WTC11 (cell line): ENCODE measurements around the gene CPAMD8.

Source experiments
- CREM ChIP-seq: sonication (generic); formaldehyde crosslinking; IDR thresholded peaks from 2 replicates; pipeline ENCODE4 v1.8.1; 2022; ENCODE audit warnings: mild to moderate bottlenecking, missing genetic modification reagents, moderate library complexity
- CTCF ChIP-seq: fragments of 200-600 bp; IDR thresholded peaks from 2 replicates; pipeline ENCODE4 v1.8.0; 2022; ENCODE audit warnings: antibody characterized with exemption
- ELF4 ChIP-seq: sonication (generic); formaldehyde crosslinking; IDR thresholded peaks from 2 replicates; pipeline ENCODE4 v1.8.1; 2022; ENCODE audit warnings: low read depth, mild to moderate bottlenecking, moderate library complexity, missing genetic modification reagents
- ESRRA ChIP-seq: sonication (generic); formaldehyde crosslinking; IDR thresholded peaks from 2 replicates; pipeline ENCODE4 v1.8.1; 2022; ENCODE audit warnings: mild to moderate bottlenecking, missing genetic modification reagents, borderline replicate concordance
- ETV6 ChIP-seq: sonication (generic); formaldehyde crosslinking; IDR thresholded peaks from 2 replicates; pipeline ENCODE4 v1.8.1; 2022; ENCODE audit warnings: mild to moderate bottlenecking, missing genetic modification reagents
- JUN ChIP-seq: sonication (generic); formaldehyde crosslinking; IDR thresholded peaks from 2 replicates; pipeline ENCODE4 v1.8.0; 2023; ENCODE audit warnings: mild to moderate bottlenecking, missing genetic modification reagents
- KAT7 ChIP-seq: sonication (generic); formaldehyde crosslinking; IDR thresholded peaks from 2 replicates; pipeline ENCODE4 v1.8.1; 2023; ENCODE audit warnings: missing genetic modification reagents, mild to moderate bottlenecking, borderline replicate concordance
- MYBL2 ChIP-seq: sonication (generic); formaldehyde crosslinking; IDR thresholded peaks from 2 replicates; pipeline ENCODE4 v1.8.1; 2023; ENCODE audit warnings: mild to moderate bottlenecking, moderate library complexity, missing genetic modification reagents
- USF1 ChIP-seq: sonication (generic); formaldehyde crosslinking; IDR thresholded peaks from 2 replicates; pipeline ENCODE4 v1.8.0; 2022; ENCODE audit warnings: mild to moderate bottlenecking, missing genetic modification reagents
- TF ChIP-seq, protein P1 (sequence below): sonication (generic); formaldehyde crosslinking; IDR thresholded peaks from 2 replicates; pipeline ENCODE4 v1.8.1; 2023; ENCODE audit warnings: mild to moderate bottlenecking, missing genetic modification reagents, moderate library complexity
- TF ChIP-seq, protein P2 (sequence below): sonication (generic); formaldehyde crosslinking; IDR thresholded peaks from 2 replicates; pipeline ENCODE4 v1.8.0; 2023; ENCODE audit warnings: missing genetic modification reagents, mild to moderate bottlenecking, borderline replicate concordance
- TF ChIP-seq, protein P3 (sequence below): sonication (generic); formaldehyde crosslinking; conservative IDR thresholded peaks from 2 replicates; pipeline ENCODE4 v1.8.1; 2023; ENCODE audit warnings: mild to moderate bottlenecking, low read depth, missing genetic modification reagents, moderate library complexity
- TF ChIP-seq, protein P4 (sequence below): sonication (generic); formaldehyde crosslinking; IDR thresholded peaks from 2 replicates; pipeline ENCODE4 v1.8.0; 2022; ENCODE audit warnings: mild to moderate bottlenecking, missing genetic modification reagents
- TF ChIP-seq, protein P5 (sequence below): sonication (generic); formaldehyde crosslinking; IDR thresholded peaks from 2 replicates; pipeline ENCODE4 v1.8.1; 2022; ENCODE audit warnings: mild to moderate bottlenecking, missing genetic modification reagents, moderate library complexity, borderline replicate concordance

DNA sequence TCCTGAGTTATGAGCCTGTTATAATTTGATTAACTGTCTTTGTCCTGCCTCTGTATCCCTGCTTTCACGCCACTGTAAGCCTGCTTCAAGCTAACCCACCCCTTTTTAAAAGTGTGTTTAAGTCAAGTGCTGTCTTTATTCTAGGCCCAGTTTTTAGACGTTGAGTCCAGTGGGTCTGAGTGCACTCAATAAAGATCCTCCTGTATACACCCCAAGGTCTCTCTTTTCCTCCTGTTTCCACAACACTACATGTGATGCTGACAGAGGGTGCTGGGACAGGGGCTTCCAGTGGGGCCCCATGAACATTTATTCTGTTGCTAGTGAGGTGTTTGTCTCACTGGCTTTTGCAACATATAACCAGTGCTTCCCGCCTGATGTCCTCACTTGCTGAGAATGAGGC lies 144.5 kb downstream of the CPAMD8 start:
- TF ChIP-seq CTCF (no peak), ELF4 (no peak), MYBL2 (CRISPR knock-in tag) (no peak), ETV6 (CRISPR knock-in tag) (no peak), ESRRA (no peak), KAT7 (CRISPR knock-in tag) (no peak), CREM (CRISPR knock-in tag) (no peak), USF1 (CRISPR knock-in tag) (no peak), JUN (no peak)
- TF ChIP-seq, protein P1, sequence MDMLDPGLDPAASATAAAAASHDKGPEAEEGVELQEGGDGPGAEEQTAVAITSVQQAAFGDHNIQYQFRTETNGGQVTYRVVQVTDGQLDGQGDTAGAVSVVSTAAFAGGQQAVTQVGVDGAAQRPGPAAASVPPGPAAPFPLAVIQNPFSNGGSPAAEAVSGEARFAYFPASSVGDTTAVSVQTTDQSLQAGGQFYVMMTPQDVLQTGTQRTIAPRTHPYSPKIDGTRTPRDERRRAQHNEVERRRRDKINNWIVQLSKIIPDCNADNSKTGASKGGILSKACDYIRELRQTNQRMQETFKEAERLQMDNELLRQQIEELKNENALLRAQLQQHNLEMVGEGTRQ = no peak
- TF ChIP-seq, protein P2, sequence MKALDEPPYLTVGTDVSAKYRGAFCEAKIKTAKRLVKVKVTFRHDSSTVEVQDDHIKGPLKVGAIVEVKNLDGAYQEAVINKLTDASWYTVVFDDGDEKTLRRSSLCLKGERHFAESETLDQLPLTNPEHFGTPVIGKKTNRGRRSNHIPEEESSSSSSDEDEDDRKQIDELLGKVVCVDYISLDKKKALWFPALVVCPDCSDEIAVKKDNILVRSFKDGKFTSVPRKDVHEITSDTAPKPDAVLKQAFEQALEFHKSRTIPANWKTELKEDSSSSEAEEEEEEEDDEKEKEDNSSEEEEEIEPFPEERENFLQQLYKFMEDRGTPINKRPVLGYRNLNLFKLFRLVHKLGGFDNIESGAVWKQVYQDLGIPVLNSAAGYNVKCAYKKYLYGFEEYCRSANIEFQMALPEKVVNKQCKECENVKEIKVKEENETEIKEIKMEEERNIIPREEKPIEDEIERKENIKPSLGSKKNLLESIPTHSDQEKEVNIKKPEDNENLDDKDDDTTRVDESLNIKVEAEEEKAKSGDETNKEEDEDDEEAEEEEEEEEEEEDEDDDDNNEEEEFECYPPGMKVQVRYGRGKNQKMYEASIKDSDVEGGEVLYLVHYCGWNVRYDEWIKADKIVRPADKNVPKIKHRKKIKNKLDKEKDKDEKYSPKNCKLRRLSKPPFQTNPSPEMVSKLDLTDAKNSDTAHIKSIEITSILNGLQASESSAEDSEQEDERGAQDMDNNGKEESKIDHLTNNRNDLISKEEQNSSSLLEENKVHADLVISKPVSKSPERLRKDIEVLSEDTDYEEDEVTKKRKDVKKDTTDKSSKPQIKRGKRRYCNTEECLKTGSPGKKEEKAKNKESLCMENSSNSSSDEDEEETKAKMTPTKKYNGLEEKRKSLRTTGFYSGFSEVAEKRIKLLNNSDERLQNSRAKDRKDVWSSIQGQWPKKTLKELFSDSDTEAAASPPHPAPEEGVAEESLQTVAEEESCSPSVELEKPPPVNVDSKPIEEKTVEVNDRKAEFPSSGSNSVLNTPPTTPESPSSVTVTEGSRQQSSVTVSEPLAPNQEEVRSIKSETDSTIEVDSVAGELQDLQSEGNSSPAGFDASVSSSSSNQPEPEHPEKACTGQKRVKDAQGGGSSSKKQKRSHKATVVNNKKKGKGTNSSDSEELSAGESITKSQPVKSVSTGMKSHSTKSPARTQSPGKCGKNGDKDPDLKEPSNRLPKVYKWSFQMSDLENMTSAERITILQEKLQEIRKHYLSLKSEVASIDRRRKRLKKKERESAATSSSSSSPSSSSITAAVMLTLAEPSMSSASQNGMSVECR (CRISPR knock-in tag) = no peak
- TF ChIP-seq, protein P3, sequence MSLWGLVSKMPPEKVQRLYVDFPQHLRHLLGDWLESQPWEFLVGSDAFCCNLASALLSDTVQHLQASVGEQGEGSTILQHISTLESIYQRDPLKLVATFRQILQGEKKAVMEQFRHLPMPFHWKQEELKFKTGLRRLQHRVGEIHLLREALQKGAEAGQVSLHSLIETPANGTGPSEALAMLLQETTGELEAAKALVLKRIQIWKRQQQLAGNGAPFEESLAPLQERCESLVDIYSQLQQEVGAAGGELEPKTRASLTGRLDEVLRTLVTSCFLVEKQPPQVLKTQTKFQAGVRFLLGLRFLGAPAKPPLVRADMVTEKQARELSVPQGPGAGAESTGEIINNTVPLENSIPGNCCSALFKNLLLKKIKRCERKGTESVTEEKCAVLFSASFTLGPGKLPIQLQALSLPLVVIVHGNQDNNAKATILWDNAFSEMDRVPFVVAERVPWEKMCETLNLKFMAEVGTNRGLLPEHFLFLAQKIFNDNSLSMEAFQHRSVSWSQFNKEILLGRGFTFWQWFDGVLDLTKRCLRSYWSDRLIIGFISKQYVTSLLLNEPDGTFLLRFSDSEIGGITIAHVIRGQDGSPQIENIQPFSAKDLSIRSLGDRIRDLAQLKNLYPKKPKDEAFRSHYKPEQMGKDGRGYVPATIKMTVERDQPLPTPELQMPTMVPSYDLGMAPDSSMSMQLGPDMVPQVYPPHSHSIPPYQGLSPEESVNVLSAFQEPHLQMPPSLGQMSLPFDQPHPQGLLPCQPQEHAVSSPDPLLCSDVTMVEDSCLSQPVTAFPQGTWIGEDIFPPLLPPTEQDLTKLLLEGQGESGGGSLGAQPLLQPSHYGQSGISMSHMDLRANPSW = no peak
- TF ChIP-seq, protein P4, sequence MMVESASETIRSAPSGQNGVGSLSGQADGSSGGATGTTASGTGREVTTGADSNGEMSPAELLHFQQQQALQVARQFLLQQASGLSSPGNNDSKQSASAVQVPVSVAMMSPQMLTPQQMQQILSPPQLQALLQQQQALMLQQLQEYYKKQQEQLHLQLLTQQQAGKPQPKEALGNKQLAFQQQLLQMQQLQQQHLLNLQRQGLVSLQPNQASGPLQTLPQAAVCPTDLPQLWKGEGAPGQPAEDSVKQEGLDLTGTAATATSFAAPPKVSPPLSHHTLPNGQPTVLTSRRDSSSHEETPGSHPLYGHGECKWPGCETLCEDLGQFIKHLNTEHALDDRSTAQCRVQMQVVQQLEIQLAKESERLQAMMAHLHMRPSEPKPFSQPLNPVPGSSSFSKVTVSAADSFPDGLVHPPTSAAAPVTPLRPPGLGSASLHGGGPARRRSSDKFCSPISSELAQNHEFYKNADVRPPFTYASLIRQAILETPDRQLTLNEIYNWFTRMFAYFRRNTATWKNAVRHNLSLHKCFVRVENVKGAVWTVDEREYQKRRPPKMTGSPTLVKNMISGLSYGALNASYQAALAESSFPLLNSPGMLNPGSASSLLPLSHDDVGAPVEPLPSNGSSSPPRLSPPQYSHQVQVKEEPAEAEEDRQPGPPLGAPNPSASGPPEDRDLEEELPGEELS (CRISPR knock-in tag) = no peak
- TF ChIP-seq, protein P5, sequence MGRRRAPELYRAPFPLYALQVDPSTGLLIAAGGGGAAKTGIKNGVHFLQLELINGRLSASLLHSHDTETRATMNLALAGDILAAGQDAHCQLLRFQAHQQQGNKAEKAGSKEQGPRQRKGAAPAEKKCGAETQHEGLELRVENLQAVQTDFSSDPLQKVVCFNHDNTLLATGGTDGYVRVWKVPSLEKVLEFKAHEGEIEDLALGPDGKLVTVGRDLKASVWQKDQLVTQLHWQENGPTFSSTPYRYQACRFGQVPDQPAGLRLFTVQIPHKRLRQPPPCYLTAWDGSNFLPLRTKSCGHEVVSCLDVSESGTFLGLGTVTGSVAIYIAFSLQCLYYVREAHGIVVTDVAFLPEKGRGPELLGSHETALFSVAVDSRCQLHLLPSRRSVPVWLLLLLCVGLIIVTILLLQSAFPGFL (CRISPR knock-in tag) = no peak
